ENCODE data around the gene FOXK1. TPM values are rescaled to one million over a fixed set of nuclear protein-coding genes. Genes with fewer than 3 reads are reported as not detected.

The FOXK1 gene
- total and polyA plus RNA-seq, 9 of the 15 experiments (the other 6 are each of a cell fraction or from before 2014, with no cell fraction given), result 0.32 to 45.5 (median 8.1) TPM

- TF ChIP-seq MGA (IDR thresholded peaks at IDR 0.05) (no peak), ZNF57 (CRISPR knock-in tag; IDR thresholded peaks at IDR 0.05) (no peak), GATA2 (CRISPR knock-in tag; IDR thresholded peaks at IDR 0.05) (no peak), E2F8 (IDR thresholded peaks at IDR 0.05; ENCODE audit: low read depth, partially characterized antibody) (peak; percentile 36), ERF (CRISPR knock-in tag; IDR thresholded peaks at IDR 0.05) (no peak), DIDO1 (tag; IDR thresholded peaks at IDR 0.05; ENCODE audit: low read depth) (peak; percentile 36; the same call in 1 of the 2 replicates), ZFP1 (CRISPR knock-in tag; IDR thresholded peaks at IDR 0.05) (peak; percentile 90), ARID2 (IDR thresholded peaks at IDR 0.05) (no peak), CHD4 (IDR thresholded peaks at IDR 0.05; ENCODE audit: insufficient read depth, insufficient replicate concordance, low read depth, low read length, poor library complexity, severe bottlenecking) (no peak), CAMTA2 (CRISPR knock-in tag; conservative IDR thresholded peaks at IDR 0.05) (no peak), NR2F6 (CRISPR knock-in tag; IDR thresholded peaks at IDR 0.05) (no peak), ZNF143 (CRISPR knock-in tag; IDR thresholded peaks at IDR 0.05) (no peak)
These were observed 22.4 kb upstream of the FOXK1 start (continued) for GRCh38 chr7:4659551-4660286.

Data from K562 (cell line).